Adrenal gland (tissue), 19 donors: ENCODE measurements around the gene C19orf25. TPM values are rescaled to one million over a fixed set of nuclear protein-coding genes. Genes with fewer than 3 reads are reported as not detected.

Source experiments
- DNase-seq, 7 donors: peaks; one replicate each; pipeline ENCODE4 v3.0.0-alpha.2; 2019 to 2020
- H3K27ac ChIP-seq, 5 donors: fragments of 200-600 bp; sonication (generic) in 4 of 5; 1 replicate in 3 of 5; 2 replicates in 2 of 5; pipeline versions ENCODE4 v1.5.1 to v1.8.0; 2016 to 2020; ENCODE audit warnings: mild to moderate bottlenecking in 1 of 5
- H3K27me3 ChIP-seq: fragments of 200-600 bp; 2 replicates; pipeline ENCODE4 v1.8.0; 2021
- H3K36me3 ChIP-seq, 2 donors: fragments of 200-600 bp; replicated peaks in 1 of 2; 1 replicate in 1 of 2; 2 replicates in 1 of 2; pipeline versions ENCODE4 v1.5.1 to v1.8.0; 2018 to 2022
- H3K4me1 ChIP-seq, 2 donors: fragments of 200-600 bp; replicated peaks in 1 of 2; 1 replicate in 1 of 2; 2 replicates in 1 of 2; pipeline versions ENCODE4 v1.5.1 to v1.8.0; 2018 to 2021
- H3K4me3 ChIP-seq, 4 donors: fragments of 200-600 bp; sonication (generic) in 3 of 4; one replicate each; pipeline ENCODE4 v1.5.1; 2016 to 2018
- H3K9me3 ChIP-seq, 3 donors: fragments of 200-600 bp; sonication (generic) in 1 of 3; replicated peaks in 1 of 3; 1 replicate in 2 of 3; 2 replicates in 1 of 3; pipeline versions ENCODE4 v1.5.1 to v1.8.0; 2016 to 2021
- CTCF ChIP-seq, 6 experiments: fragments of 450-650 bp in 4 of 6; fragments of 200-600 bp in 2 of 6; sonication (generic) in 1 of 6; IDR thresholded peaks; 1 replicate in 5 of 6; 2 replicates in 1 of 6; pipeline versions ENCODE4 v1.5.1 to v1.8.0; 2016 to 2021; ENCODE audit warnings: antibody characterized with exemption in 6 of 6, mild to moderate bottlenecking in 2 of 6, moderate library complexity in 1 of 6
- POLR2A ChIP-seq, 2 donors: fragments of 450-650 bp; IDR thresholded peaks; one replicate each; pipeline ENCODE4 v1.6.1; 2017; ENCODE audit warnings: antibody characterized with exemption in 2 of 2, mild to moderate bottlenecking in 2 of 2, moderate library complexity in 1 of 2
- WGBS, 4 donors: extraction: QIAGEN DNeasy Blood & Tissue Kit in 2 of 4; methylation state at CpG; one replicate each; pipeline versions ENCODE4 v1.1.5 to v1.1.7; 2013 to 2017; 5-methylcytosine and 5-hydroxymethylcytosine counted together
- intact Hi-C, 2 donors: fragments of 100-400 bp; cut with DNase I; formaldehyde crosslinking; loops; one replicate each; pipeline versions ENCODE4 v1.14.1 to v1.15.0; 2022 to 2023
- long read RNA-seq, 10 donors: library from polyadenylated mRNA in 3 of 10; unstranded in 2 of 10; stranded (forward) in 1 of 10; transcript quantifications; one replicate each; pipeline ENCODE4 v2.0.0 and lab custom pipeline, GENCODE V29; 2021 to 2026
- polyA plus RNA-seq, 3 donors: library from polyadenylated mRNA; stranded (reverse); fragments of 200-250 nt in 2 of 3; fragments of 350-450 nt in 1 of 3; fragmentation: Illumina TruSeq in 1 of 3; extraction: RNeasy Lipid Tissue Mini Kit (QIAGEN cat#74804) in 1 of 3; gene quantifications; one replicate each; pipeline ENCODE4 v1.2.3, GENCODE V29; 2013 to 2014
- total RNA-seq, 9 donors: library from RNA; depleted of rRNA in 4 of 9; stranded (reverse); fragments of >200 nt in 4 of 9; fragments of 120-200 nt in 1 of 9; fragmentation: NEBNext Ultra II Directional in 1 of 9; extraction: Animal tissue kit (Norgen Biotek cat#: 25700) in 1 of 9; gene quantifications; one replicate each; pipeline versions ENCODE4 v1.1.0 to v1.2.4, GENCODE V29; 2013 to 2023
- donor health status: healthy with polysubstance abuse.
- donor health status: Bipolar disorder and iron deficiency.
- donor health status: DM: yes; HTN: yes; CAD: no.
- donor health status: DM: no; HTN: no; CAD: no.
- donor health status: DM: no; HTN: no; CAD: no.
- donor health status: DM: yes; HTN: yes; CAD: no.

Gene C19orf25
- total RNA-seq (10 to 100 TPM; 26.9 to 60.4 (median 35.6) TPM), polyA plus RNA-seq (10 to 100 TPM in 2 of 3 donors, 1 to 10 TPM in 1; 6.0 to 55.7 (median 33.4) TPM)
- long read RNA-seq, donor 1, transcript C19orf25-203 (3 exons, 1,837 nt), result major isoform, 18 of 31 reads
- long read RNA-seq, donor 1, transcript C19orf25-211 (1 exons, 2,314 nt), result minor isoform, 11 of 31 reads
- long read RNA-seq, donor 1, partial matches to known transcripts, result 0 of 31 reads
- long read RNA-seq, donor 1, other reads (novel, unspliced or antisense), result 0 of 31 reads
- long read RNA-seq, donor 2, transcript C19orf25-203 (3 exons, 1,837 nt), result major isoform, 11 of 312 reads
- long read RNA-seq, donor 2, partial matches to known transcripts, result 291 of 312 reads
- long read RNA-seq, donor 2, other reads (novel, unspliced or antisense), result 6 of 312 reads
- long read RNA-seq, donor 3, transcript C19orf25-203 (3 exons, 1,837 nt), result major isoform, 8 of 71 reads
- long read RNA-seq, donor 3, transcript C19orf25-211 (1 exons, 2,314 nt), result minor isoform, 7 of 71 reads
- long read RNA-seq, donor 3, partial matches to known transcripts, result 45 of 71 reads
- long read RNA-seq, donor 3, other reads (novel, unspliced or antisense), result 8 of 71 reads
- long read RNA-seq, donor 4, transcript C19orf25-203 (3 exons, 1,837 nt), result major isoform, 23 of 34 reads
- long read RNA-seq, donor 4, partial matches to known transcripts, result 0 of 34 reads
- long read RNA-seq, donor 4, other reads (novel, unspliced or antisense), result 4 of 34 reads
- long read RNA-seq, donor 5, transcript C19orf25-203 (3 exons, 1,837 nt), result major isoform, 62 of 93 reads
- long read RNA-seq, donor 5, transcript C19orf25-213 (3 exons, 1,287 nt), result minor isoform, 10 of 93 reads
- long read RNA-seq, donor 5, transcript C19orf25-202 (2 exons, 2,403 nt), result minor isoform, 6 of 93 reads
- long read RNA-seq, donor 5, partial matches to known transcripts, result 1 of 93 reads
- long read RNA-seq, donor 5, other reads (novel, unspliced or antisense), result 11 of 93 reads
- long read RNA-seq, donor 6, transcript C19orf25-203 (3 exons, 1,837 nt), result major isoform, 23 of 29 reads
- long read RNA-seq, donor 6, partial matches to known transcripts, result 0 of 29 reads
- long read RNA-seq, donor 6, other reads (novel, unspliced or antisense), result 5 of 29 reads
- long read RNA-seq, donor 7, transcript C19orf25-203 (3 exons, 1,837 nt), result major isoform, 7 of 11 reads
- long read RNA-seq, donor 7, partial matches to known transcripts, result 0 of 11 reads
- long read RNA-seq, donor 7, other reads (novel, unspliced or antisense), result 0 of 11 reads
- long read RNA-seq, donor 8, transcript C19orf25-203 (3 exons, 1,837 nt), result major isoform, 18 of 28 reads
- long read RNA-seq, donor 8, partial matches to known transcripts, result 0 of 28 reads
- long read RNA-seq, donor 8, other reads (novel, unspliced or antisense), result 0 of 28 reads
- long read RNA-seq, donor 9, transcript C19orf25-211 (1 exons, 2,314 nt), result major isoform, 7 of 11 reads
- long read RNA-seq, donor 9, partial matches to known transcripts, result 0 of 11 reads
- long read RNA-seq, donor 9, other reads (novel, unspliced or antisense), result 0 of 11 reads
- long read RNA-seq, donor 10, partial matches to known transcripts, result 6 of 53 reads
- long read RNA-seq, donor 10, other reads (novel, unspliced or antisense), result 38 of 53 reads

- H3K36me3 ChIP-seq, result no peaks in the 10 kb centered on the region
- peak; percentile 92 to 96 (median 93) for DNase-seq
- no peak for TF ChIP-seq CTCF (IDR thresholded peaks at IDR 0.05)
- TF ChIP-seq POLR2A (IDR thresholded peaks at IDR 0.05), result peak; percentile 47 to 63
- H3K27me3 ChIP-seq, result no peaks in the 10 kb centered on the region
- peak within 1 kb of the TSS in 3 of 5 donors; percentile 54 to 74 (median 61) for H3K27ac ChIP-seq
- H3K9me3 ChIP-seq, result no peaks in the 10 kb centered on the region
- H3K4me3 ChIP-seq, result peak within 1 kb of the TSS in 3 of 4 donors; percentile 56 to 91 (median 70)
- intact Hi-C loops, result no loop called here
- H3K4me1 ChIP-seq, result peaks cover 11 to 22% of the 10 kb centered on the region in 2 donors
- WGBS, 4 donors, result 0 to 1% (median 0%) methylated on average over 3 to 71 of the region's 71 CpGs
These were observed at the start of gene C19orf25 for GRCh38 chr19:1478934-1479707. Gene C19orf25, minus strand, starts transcription at chr19:1479215. Its CDS starts 312 bp downstream, at chr19:1478903.

GRCh38 chr19:1527650-1528309 lies 48.8 kb upstream of the C19orf25 start:
- no peaks in the 10 kb centered on the region for H3K36me3 ChIP-seq
- no peak overlapping the region for H3K4me3 ChIP-seq
- peaks cover 51% of the 10 kb centered on the region for H3K27me3 ChIP-seq
- 65 to 80% (median 74%) methylated on average over 18 to 27 of the region's 27 CpGs for WGBS, 4 donors
- TF ChIP-seq POLR2A (IDR thresholded peaks at IDR 0.05) (no peak), CTCF (IDR thresholded peaks at IDR 0.05) (no peak)
- no peaks in the 10 kb centered on the region for H3K9me3 ChIP-seq
- DNase-seq, result no peak
- no peak overlapping the region for H3K27ac ChIP-seq
- no peaks in the 10 kb centered on the region for H3K4me1 ChIP-seq
- intact Hi-C loops, result no loop called here

GRCh38 chr19:1526979-1527649 lies 48.1 kb upstream of the C19orf25 start:
- Histone ChIP-seq H3K27ac (no peak overlapping the region), H3K4me1 (no peaks in the 10 kb centered on the region), H3K4me3 (no peak overlapping the region), H3K27me3 (peaks cover 51% of the 10 kb centered on the region), H3K9me3 (no peaks in the 10 kb centered on the region), H3K36me3 (no peaks in the 10 kb centered on the region)
- TF ChIP-seq POLR2A (IDR thresholded peaks at IDR 0.05) (no peak), CTCF (IDR thresholded peaks at IDR 0.05) (no peak)
- intact Hi-C loops, result no loop called here
- 72 to 85% (median 79%) methylated on average over 15 to 18 of the region's 18 CpGs for WGBS, 4 donors
- DNase-seq, result no peak
